Liver (tissue), 9 donors: Measurements from ENCODE around the gene RPS6KA5. TPM values are rescaled to one million over a fixed set of nuclear protein-coding genes. Genes with fewer than 3 reads are reported as not detected.
"Not testable (repeated sequence)": the region's sequence is repeated elsewhere in the genome, so short reads cannot be mapped to it uniquely, and the experiment has no call there.

Experiments used
- DNase-seq: peaks from one replicate; pipeline ENCODE4 v3.0.0-alpha.2; 2017; ENCODE audit warnings: low spot score
- H3K27ac ChIP-seq, 2 donors: one replicate each; pipeline ENCODE4 v1.7.0; 2013; ENCODE audit warnings: inconsistent platforms in 2 of 2, low read length in 2 of 2, control low read depth in 1 of 2, low read depth in 1 of 2, mild to moderate bottlenecking in 1 of 2
- H3K27me3 ChIP-seq, 4 donors: one replicate each; pipeline versions ENCODE4 v1.6.1 to v1.7.0; 2013; ENCODE audit warnings: low read length in 3 of 4, inconsistent platforms in 1 of 4, mild to moderate bottlenecking in 1 of 4, moderate library complexity in 1 of 4; ENCODE audit not compliant: control insufficient read depth in 4 of 4, insufficient read depth in 4 of 4
- H3K36me3 ChIP-seq, 4 donors: one replicate each; pipeline versions ENCODE4 v1.6.1 to v1.7.0; 2013; ENCODE audit warnings: low read length in 3 of 4, mild to moderate bottlenecking in 3 of 4, low read depth in 1 of 4, moderate library complexity in 1 of 4; ENCODE audit not compliant: control insufficient read depth in 4 of 4, insufficient read depth in 3 of 4
- H3K4me1 ChIP-seq, 4 donors: one replicate each; pipeline versions ENCODE4 v1.6.1 to v1.7.0; 2013; ENCODE audit warnings: low read length in 3 of 4, mild to moderate bottlenecking in 3 of 4, moderate library complexity in 1 of 4; ENCODE audit not compliant: control insufficient read depth in 4 of 4, insufficient read depth in 4 of 4
- H3K4me3 ChIP-seq, 3 donors: one replicate each; pipeline versions ENCODE4 v1.6.1 to v1.7.0; 2013; ENCODE audit warnings: low read length in 3 of 3, control low read depth in 1 of 3, low read depth in 1 of 3, mild to moderate bottlenecking in 1 of 3
- H3K9ac ChIP-seq, 2 donors: one replicate each; pipeline ENCODE4 v1.7.0; 2013; ENCODE audit warnings: low read length in 2 of 2, mild to moderate bottlenecking in 2 of 2, moderate library complexity in 2 of 2, control low read depth in 1 of 2, low read depth in 1 of 2
- H3K9me3 ChIP-seq, 4 donors: one replicate each; pipeline versions ENCODE4 v1.6.1 to v1.7.0; 2013; ENCODE audit warnings: low read length in 3 of 4; ENCODE audit not compliant: control insufficient read depth in 4 of 4
- EGR1 ChIP-seq, 2 donors: IDR thresholded peaks; 2 replicates each; pipeline ENCODE4 v1.6.1; 2016 to 2018; ENCODE audit warnings: antibody characterized with exemption in 2 of 2, low read depth in 2 of 2
- FOXA1 ChIP-seq: IDR thresholded peaks from 2 replicates; pipeline ENCODE4 v1.6.1; 2016; ENCODE audit warnings: antibody characterized with exemption
- GABPA ChIP-seq, 2 donors: IDR thresholded peaks in 1 of 2; conservative IDR thresholded peaks in 1 of 2; 2 replicates each; pipeline ENCODE4 v1.6.1; 2016; ENCODE audit warnings: antibody characterized with exemption in 2 of 2, mild to moderate bottlenecking in 1 of 2, moderate library complexity in 1 of 2
- HNF4A ChIP-seq, 2 donors: conservative IDR thresholded peaks; 2 replicates each; pipeline ENCODE4 v1.6.1; 2016; ENCODE audit warnings: antibody characterized with exemption in 2 of 2, mild to moderate bottlenecking in 2 of 2
- JUND ChIP-seq, 2 donors: IDR thresholded peaks; 2 replicates each; pipeline ENCODE4 v1.6.1; 2016; ENCODE audit warnings: antibody characterized with exemption in 2 of 2
- NR2F2 ChIP-seq: IDR thresholded peaks from 2 replicates; pipeline ENCODE4 v1.6.1; 2016; ENCODE audit warnings: antibody characterized with exemption
- RAD21 ChIP-seq, 2 donors: IDR thresholded peaks; 2 replicates each; pipeline ENCODE4 v1.6.1; 2016; ENCODE audit warnings: antibody characterized with exemption in 2 of 2, mild to moderate bottlenecking in 2 of 2
- REST ChIP-seq: IDR thresholded peaks from 2 replicates; pipeline ENCODE4 v1.6.1; 2016; ENCODE audit warnings: antibody characterized with exemption, mild to moderate bottlenecking
- RXRA ChIP-seq, 2 donors: IDR thresholded peaks; 2 replicates each; pipeline ENCODE4 v1.6.1; 2017 to 2018; ENCODE audit warnings: antibody characterized with exemption in 2 of 2, mild to moderate bottlenecking in 1 of 2
- TAF1 ChIP-seq: conservative IDR thresholded peaks from 2 replicates; pipeline ENCODE4 v1.6.1; 2016; ENCODE audit warnings: antibody characterized with exemption, mild to moderate bottlenecking
- YY1 ChIP-seq: IDR thresholded peaks from 2 replicates; pipeline ENCODE4 v1.6.1; 2016; ENCODE audit warnings: antibody characterized with exemption, mild to moderate bottlenecking
- WGBS: extraction: QIAGEN DNeasy Blood & Tissue Kit; methylation state at CpG from one replicate; pipeline ENCODE4 v1.1.7; 2013; 5-methylcytosine and 5-hydroxymethylcytosine counted together
- polyA plus RNA-seq, 2 donors: library from polyadenylated mRNA; stranded (reverse) in 1 of 2; unstranded in 1 of 2; fragments of 200-250 nt in 1 of 2; fragments of >200 nt in 1 of 2; fragmentation: Nextera tagmentation in 1 of 2; extraction: Ambion mirVana in 1 of 2; gene quantifications; one replicate each; pipeline versions ENCODE4 v1.2.1 to v1.2.3, GENCODE V29; 2013 to 2015
- total RNA-seq, 2 donors: library from RNA; depleted of rRNA; stranded (reverse); fragments of >200 nt; gene quantifications; one replicate each; pipeline ENCODE4 v1.2.3, GENCODE V29; 2014
- TF ChIP-seq, protein P1 (sequence below): IDR thresholded peaks from 2 replicates; pipeline ENCODE4 v1.6.1; 2016; ENCODE audit warnings: antibody characterized with exemption
- TF ChIP-seq, protein P2 (sequence below): fragments of 150-350 bp; IDR thresholded peaks from 2 replicates; pipeline ENCODE4 v1.5.1; 2017; ENCODE audit warnings: improper control_type of control experiment, low read depth, low read length; ENCODE audit not compliant: missing input control
- TF ChIP-seq, protein P3 (sequence below): IDR thresholded peaks from 2 replicates; pipeline ENCODE4 v1.6.1; 2016; ENCODE audit warnings: antibody characterized with exemption
- donor health status: healthy.
- donor health status: healthy.
- donor health status: healthy.
- donor health status: healthy.
- donor health status: healthy.

Gene RPS6KA5
- total and polyA plus RNA-seq, 4 donors: 0.52 to 2.3 (median 1.3) TPM

GRCh38 chr14:91035855-91036254, 24.6 kb downstream of the RPS6KA5 start:
- TF ChIP-seq, protein P1, sequence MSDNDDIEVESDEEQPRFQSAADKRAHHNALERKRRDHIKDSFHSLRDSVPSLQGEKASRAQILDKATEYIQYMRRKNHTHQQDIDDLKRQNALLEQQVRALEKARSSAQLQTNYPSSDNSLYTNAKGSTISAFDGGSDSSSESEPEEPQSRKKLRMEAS: no peak
- TF ChIP-seq YY1 (no peak), REST (no peak), EGR1 (IDR thresholded peaks at IDR 0.05; ENCODE audit: low read depth in 2 of 2) (no peak), TAF1 (no peak), RAD21 (IDR thresholded peaks at IDR 0.05) (no peak), RXRA (IDR thresholded peaks at IDR 0.05) (no peak), GABPA (IDR thresholded peaks at IDR 0.05 in 1 of 2, conservative IDR thresholded peaks at IDR 0.05 in 1 of 2) (no peak), HNF4A (conservative IDR thresholded peaks at IDR 0.05) (no peak), NR2F2 (no peak), FOXA1 (no peak), JUND (IDR thresholded peaks at IDR 0.05) (no peak)
- TF ChIP-seq, protein P2, sequence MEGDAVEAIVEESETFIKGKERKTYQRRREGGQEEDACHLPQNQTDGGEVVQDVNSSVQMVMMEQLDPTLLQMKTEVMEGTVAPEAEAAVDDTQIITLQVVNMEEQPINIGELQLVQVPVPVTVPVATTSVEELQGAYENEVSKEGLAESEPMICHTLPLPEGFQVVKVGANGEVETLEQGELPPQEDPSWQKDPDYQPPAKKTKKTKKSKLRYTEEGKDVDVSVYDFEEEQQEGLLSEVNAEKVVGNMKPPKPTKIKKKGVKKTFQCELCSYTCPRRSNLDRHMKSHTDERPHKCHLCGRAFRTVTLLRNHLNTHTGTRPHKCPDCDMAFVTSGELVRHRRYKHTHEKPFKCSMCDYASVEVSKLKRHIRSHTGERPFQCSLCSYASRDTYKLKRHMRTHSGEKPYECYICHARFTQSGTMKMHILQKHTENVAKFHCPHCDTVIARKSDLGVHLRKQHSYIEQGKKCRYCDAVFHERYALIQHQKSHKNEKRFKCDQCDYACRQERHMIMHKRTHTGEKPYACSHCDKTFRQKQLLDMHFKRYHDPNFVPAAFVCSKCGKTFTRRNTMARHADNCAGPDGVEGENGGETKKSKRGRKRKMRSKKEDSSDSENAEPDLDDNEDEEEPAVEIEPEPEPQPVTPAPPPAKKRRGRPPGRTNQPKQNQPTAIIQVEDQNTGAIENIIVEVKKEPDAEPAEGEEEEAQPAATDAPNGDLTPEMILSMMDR: no peak
- no peak overlapping the region for H3K9ac ChIP-seq
- no peak overlapping the region for H3K27ac ChIP-seq
- H3K9me3 ChIP-seq: no peaks in the 10 kb centered on the region
- no peaks in the 10 kb centered on the region for H3K27me3 ChIP-seq
- WGBS: 62% methylated on average over 1 of the region's 1 CpG
- H3K4me3 ChIP-seq: no peak overlapping the region
- no peak for DNase-seq
- H3K4me1 ChIP-seq: no peaks in the 10 kb centered on the region
- no peaks in the 10 kb centered on the region for H3K36me3 ChIP-seq

DNA sequence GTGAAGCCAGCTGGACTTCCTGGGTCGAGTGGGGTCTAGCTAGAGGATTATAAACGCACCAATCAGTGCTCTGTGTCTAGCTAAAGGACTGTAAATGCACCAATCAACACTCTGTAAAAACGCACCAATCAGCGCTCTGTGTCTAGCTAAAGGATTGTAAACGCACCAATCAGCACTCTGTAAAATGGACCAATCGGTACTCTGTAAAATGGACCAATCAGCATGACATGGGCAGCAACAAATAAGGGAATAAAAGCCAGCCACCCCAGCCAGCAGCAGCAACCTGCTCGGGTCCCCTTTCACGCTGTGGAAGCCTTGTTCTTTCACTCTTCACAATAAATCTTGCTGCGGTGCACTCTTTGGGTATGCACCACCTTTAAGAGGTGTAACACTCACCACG, 26.1 kb downstream of the RPS6KA5 start:
- H3K27ac ChIP-seq, H3K9ac ChIP-seq, DNase-seq, H3K36me3 ChIP-seq, H3K27me3 ChIP-seq, H3K4me1 ChIP-seq, H3K9me3 ChIP-seq, H3K4me3 ChIP-seq: not testable (repeated sequence)
- 85% methylated on average over 10 of the region's 10 CpGs for WGBS

DNA sequence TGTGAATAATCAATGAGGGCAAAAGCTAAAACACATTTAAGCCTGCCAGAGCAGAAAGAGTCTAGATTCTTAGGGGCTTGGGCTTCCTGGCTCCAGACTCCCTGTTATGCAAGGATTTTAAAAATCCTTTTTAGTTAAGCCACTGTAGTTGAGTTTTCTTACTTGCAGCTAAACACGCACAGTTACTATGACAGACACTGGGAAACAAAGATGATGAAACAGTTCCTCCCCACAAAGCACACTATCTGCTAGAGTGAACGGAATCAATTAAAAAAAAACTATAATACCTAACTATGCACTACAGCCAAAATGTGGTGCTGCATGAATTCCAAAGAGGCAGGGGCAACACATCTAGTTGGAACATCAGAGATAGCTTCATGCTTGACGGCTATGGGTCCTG, 28.2 kb downstream of the RPS6KA5 start:
- H3K9ac ChIP-seq: no peak overlapping the region

More for the DNA sequence above, 28.2 kb downstream of the RPS6KA5 start:
- no peak overlapping the region for H3K4me3 ChIP-seq
- H3K9me3 ChIP-seq: no peaks in the 10 kb centered on the region
- WGBS: 87% methylated on average over 3 of the region's 3 CpGs
- DNase-seq: no peak
- no peaks in the 10 kb centered on the region for H3K27me3 ChIP-seq
- H3K27ac ChIP-seq: no peak overlapping the region
- no peaks in the 10 kb centered on the region for H3K4me1 ChIP-seq
- H3K36me3 ChIP-seq: no peaks in the 10 kb centered on the region
- TF ChIP-seq, protein P1: no peak
- TF ChIP-seq, protein P3, sequence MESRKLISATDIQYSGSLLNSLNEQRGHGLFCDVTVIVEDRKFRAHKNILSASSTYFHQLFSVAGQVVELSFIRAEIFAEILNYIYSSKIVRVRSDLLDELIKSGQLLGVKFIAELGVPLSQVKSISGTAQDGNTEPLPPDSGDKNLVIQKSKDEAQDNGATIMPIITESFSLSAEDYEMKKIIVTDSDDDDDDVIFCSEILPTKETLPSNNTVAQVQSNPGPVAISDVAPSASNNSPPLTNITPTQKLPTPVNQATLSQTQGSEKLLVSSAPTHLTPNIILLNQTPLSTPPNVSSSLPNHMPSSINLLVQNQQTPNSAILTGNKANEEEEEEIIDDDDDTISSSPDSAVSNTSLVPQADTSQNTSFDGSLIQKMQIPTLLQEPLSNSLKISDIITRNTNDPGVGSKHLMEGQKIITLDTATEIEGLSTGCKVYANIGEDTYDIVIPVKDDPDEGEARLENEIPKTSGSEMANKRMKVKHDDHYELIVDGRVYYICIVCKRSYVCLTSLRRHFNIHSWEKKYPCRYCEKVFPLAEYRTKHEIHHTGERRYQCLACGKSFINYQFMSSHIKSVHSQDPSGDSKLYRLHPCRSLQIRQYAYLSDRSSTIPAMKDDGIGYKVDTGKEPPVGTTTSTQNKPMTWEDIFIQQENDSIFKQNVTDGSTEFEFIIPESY: no peak
